Stimulated activated CD8-positive, alpha-beta memory T cell treated with anti-CD3 and anti-CD28 coated beads, Interleukin-12 subunit alpha, Interleukin-12 subunit beta, amount 100 ng/mL, for 4 hours (primary cell): ENCODE results near the gene COL6A1.

ENCODE experiments used
- DNase-seq: peaks from one replicate; pipeline ENCODE4 v3.0.0-alpha.2; 2020; ENCODE audit warnings: low read depth

The COL6A1 gene

DNA sequence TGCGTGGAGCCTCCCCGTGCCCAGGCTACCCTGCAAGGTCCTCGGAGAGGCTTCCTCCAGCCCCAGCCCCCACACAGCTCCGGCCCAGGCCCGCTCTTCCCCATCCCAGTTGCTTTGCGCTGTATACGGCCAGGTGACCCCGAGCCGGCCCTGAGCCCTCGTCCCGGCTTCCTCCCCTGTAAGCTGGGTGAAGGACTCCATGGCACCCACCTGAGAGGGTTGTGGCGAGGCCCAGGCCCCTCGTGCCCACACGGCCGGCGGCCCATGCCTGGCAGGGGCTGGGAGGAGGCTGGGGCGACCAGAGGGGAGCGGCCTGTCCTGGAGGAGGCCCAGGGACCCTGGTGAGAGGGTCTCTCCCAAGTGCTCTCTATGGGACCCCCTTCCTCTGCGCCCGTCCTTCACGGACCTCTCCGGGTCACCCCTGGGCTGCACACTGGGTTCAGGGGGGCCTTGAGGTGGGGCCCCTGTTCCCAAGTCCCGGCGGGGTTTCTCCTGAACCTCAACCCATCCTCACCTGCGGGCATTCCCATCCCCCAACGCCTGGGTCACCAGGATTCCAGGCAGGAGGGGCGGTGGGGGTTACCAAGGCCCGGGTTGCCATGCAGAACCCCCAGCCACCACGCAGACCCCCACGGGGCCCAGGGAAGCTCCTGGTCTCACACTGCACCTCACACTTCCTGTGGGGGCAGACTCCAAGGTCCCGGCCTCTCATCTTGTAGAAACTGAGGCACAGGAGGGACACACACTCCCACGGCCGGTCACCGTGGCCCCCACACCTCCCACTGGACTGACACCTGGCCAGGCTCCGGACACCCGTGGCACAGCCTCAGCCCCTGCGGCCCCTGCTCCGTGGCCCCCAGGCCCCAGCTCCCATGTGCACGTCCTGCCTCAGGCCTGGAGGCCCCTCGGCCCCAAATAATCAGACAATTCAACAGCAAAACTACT is 25.2 kb downstream of the COL6A1 start:
- no peak for DNase-seq

GRCh38 chr21:46007492-46007868 is 25.9 kb downstream of the COL6A1 start:
- no peak for DNase-seq

DNA sequence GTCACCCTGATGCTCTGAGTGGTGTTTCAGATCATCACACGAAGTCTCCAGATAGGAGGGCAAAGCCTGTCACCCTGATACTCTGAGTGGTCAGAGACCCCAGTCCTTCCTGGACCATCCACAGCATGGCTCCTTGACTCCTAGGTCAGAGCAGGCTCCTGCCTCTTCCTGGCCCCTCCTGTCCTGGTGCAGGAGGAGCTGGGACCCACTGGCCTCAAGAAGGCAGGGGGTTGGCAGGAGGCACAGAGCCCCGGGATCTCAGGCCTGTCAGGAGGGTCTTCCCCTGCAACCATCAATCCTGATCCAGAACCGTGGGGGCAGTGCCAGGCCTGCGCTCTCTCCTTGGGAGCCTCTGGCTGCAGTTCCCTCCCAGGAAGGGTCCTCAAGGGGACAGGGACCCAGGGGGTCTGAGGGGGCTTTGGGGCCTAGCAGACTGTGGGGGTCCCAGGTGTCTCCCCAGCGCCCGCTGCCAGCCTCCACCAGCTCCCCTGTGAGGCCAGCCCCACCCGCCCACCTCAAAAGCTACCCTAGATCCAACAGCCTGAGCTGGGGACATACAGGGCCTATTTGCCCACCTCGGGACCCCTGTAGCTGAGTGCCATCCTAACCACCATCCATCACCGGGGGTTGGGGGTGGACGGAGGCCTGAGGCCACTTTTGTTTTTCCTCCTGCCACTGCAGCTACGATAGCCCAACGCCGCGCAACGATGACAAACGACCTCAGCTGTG is 27.5 kb downstream of the COL6A1 start:
- no peak for DNase-seq

GRCh38 chr21:46009951-46010705 is 28.6 kb downstream of the COL6A1 start:
- DNase-seq: no peak

DNA sequence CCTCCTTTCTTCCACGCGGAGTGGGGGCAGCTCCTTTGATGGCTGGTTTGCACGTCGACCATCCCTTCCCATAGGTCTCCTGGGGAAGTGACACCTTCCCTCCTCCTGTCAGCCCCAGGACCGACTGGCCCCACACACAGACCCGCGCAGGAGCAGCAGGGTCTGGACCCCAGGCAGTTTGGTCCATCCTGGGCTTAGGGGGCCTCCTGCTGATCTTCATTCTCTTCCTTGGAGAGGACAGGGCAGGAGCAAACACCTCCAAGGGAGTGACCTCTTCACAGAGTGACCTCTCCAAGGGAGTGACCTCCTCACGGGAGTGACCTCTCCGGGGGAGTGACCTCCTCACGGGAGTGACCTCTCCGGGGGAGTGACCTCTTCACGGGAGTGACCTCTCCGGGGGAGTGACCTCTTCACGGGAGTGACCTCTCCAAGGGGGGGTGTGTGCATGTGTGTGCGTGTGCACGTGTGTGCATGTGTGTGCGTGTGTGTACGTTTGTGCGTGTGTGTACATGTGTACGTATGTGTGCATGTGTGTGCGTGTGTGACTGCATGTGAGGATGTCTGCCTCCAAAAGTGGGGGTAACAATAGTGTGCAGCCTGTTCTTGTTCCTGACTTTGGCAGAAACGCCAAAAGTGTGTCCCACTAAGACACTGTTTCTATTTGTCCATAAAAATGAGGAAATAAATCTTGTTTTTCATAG is 29.8 kb downstream of the COL6A1 start:
- no peak for DNase-seq

DNA sequence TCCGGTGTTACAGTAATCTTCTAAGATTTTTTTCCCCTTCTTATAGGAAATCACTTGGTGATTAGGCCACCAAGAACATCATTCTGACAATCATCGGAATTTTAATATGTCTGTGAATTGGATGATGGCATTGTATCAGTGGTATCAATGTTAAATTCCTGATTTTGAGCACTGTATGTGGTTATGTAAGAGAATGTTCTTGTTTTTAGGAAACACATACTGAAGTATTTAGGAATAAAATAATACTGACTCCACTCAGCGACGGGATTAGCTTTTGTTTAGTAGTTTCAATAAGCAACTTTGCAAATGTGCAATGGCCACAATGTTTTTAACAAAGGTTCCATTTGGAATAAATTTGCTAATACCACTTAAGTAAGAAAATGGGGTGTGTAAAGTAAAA is 30.6 kb downstream of the COL6A1 start:
- DNase-seq: no peak

GRCh38 chr21:46014828-46015227 is 33.3 kb downstream of the COL6A1 start:
- no peak for DNase-seq

DNA sequence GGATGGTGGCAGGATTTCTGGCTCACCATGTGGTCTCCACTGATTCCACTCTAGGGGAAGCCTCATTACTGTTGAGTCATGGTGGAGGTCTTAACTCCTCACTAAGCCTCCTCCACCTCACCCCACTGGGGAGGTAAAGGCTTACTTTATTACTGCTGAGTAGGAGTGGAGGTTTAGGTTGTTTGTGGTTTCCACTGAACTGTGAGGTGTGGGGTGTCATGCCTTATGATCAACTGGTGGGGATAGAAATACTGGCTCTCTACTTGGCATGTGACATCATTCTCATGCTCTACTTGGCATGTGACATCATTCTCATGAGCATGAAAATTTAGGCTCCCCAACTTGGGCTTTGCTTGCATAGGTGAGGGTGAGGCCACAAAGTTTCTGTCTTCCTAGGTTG is 35.6 kb downstream of the COL6A1 start:
- no peak for DNase-seq

- no peak for DNase-seq
Measured at GRCh38 chr21:46017695-46018094, 36.1 kb downstream of the COL6A1 start.

DNA sequence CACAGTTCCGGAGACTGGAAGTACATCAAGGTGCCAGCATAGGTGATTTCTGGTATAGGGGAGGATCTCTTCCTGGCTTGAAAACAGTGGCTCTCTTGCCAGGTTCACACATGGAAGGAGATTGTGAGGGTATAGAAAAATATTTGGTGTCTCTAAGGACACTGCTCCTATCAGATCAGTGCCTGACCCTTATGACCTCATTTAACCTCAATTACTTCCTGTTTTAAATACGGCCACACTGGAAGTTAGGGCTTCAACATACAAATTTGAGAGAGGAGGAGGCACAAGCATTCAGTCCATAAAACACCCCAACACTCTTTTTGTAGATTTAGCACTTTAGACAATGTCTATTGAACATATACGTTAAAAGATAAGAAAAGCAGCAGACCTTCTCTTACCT is 37.0 kb downstream of the COL6A1 start:
- DNase-seq: no peak

- DNase-seq: no peak
Measured at GRCh38 chr21:46020581-46020980, 39.0 kb downstream of the COL6A1 start.

DNA sequence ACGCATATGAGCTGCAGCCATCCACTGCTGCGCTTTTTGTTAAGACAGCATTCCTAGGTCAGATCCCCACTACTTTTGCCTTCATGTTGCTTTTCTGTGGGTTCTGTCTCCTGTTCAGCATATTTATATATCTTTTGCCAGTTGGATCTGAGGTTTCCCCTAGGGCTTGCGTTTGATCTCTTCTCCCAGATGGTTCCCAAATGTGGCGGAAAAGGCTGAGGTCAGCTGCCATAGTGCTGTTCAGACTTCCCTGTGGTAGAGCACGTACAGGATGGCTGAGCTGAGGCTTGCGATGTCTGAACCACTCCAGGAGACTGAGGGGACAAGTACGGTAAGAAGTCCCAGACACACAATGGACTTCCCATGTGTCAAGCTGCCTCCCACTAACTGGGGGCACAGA is 39.8 kb downstream of the COL6A1 start:
- DNase-seq: no peak

GRCh38 chr21:46021978-46022544 is 40.5 kb downstream of the COL6A1 start:
- DNase-seq: no peak

DNA sequence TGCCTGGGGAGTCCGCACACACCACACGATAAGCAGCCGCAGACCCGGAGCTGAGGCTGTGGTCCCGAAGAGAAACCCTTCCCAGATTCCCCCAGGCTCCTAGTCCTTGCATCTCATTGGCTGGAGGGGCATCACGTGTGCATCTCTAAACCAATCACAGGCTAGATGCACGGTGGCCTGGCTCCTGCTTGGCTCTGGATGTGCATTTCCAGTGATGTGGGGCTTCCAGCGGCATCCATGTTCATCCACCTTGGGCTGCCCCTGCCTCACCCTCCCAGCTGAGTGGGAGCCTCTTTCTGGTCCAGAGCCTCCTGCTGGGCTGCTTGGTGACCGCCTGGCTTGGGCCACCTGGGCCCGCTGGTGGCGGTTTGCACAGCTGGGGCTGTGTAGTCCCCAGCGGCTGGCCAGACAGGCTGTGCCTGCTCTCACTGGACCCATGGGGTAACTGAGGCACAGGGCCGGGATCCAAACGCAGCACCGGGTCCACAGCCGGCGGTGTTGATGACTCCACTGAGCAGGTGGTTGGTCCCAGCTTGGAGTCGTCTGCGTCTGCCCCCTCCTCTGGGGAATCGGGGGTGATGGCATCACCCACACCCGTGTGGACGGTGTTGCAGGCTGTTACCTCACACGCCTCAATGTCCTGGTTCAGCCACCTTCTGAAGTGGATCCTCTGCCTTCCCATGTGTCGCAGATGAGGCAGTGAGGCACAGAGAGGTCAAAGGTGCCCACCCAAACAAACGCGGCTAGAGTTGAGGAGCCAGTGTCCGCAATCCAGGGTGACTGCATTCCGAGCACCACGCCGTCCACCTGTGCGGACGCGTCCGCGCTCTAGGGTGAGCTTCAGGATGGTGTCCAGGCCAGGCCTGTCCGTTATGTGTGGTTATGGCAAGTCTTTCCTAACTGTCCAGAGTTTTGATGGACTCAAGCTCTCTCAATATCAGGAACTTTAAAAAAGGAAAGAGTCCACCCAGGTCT is 41.3 kb downstream of the COL6A1 start:
- no peak for DNase-seq

DNA sequence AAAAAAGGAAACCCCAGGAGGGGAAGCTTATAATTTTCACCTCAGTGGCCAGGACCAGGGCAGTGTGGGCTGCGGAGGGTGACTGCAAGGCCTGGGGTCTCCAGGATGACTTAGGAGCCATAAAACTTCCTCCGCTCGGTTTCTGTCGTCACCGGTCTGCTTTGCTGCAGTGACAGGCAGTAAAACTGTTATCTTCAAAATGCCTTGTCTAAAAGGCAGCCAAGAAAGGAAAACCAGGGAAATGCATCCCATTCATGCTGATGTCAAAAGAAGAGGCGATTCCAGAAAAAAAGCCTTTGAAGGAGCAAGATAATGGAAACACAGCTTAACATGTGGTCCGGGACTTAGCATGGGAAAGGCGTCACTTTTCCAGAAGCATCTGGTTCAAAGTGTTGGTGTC is 42.0 kb downstream of the COL6A1 start:
- DNase-seq: no peak

GRCh38 chr21:46024141-46024540 is 42.6 kb downstream of the COL6A1 start:
- DNase-seq: no peak

- no peak for DNase-seq
Measured at GRCh38 chr21:46025113-46025770, 43.7 kb downstream of the COL6A1 start.

- DNase-seq: no peak
Measured at GRCh38 chr21:46027851-46028493, 46.4 kb downstream of the COL6A1 start.

DNA sequence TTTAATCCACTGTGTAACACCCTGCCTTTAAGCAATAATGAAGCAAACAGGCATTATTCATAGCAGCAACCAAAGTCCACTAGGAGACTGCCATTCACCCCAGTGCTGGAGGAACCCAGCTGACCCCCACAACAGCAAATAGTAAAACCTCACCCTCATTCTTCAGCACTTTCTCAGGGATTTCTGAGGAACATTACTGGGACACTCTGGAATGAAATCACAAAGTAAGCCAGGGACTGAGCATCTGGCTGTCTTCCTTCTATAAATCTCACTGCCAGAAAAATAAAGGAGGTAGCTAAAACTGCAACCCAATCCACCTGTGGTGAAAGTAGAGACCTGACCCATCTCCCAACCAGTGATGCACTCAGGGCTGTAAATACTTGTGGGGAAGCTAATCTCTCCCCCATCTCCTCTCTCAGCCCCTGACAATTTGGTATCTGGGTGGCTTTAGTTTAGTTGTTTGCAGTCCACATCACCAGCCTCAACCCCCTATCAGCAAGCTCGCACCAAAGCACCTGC is 47.1 kb downstream of the COL6A1 start:
- DNase-seq: no peak
